Kidney epithelial cell (primary cell): ENCODE measurements around the gene AFG1L. TPM values are rescaled to one million over a fixed set of nuclear protein-coding genes. Genes with fewer than 3 reads are reported as not detected.
A peak's percentile ranks its signal among the peaks of the same experiment; 100 is the strongest.
"Not testable (repeated sequence)": the region's sequence is repeated elsewhere in the genome, so short reads cannot be mapped to it uniquely, and the experiment has no call there.

Experiments
- DNase-seq: peaks from one replicate; pipeline ENCODE4 v3.0.0-alpha.2; 2010; ENCODE audit warnings: low read depth
- H3K27me3 ChIP-seq: 2 replicates; pipeline ENCODE4 v1.6.0; 2011; ENCODE audit warnings: low read length; ENCODE audit not compliant: control insufficient read depth, insufficient read depth
- H3K36me3 ChIP-seq: 2 replicates; pipeline ENCODE4 v1.5.1; 2011; ENCODE audit warnings: low read length; ENCODE audit not compliant: control insufficient read depth, insufficient read depth
- H3K4me3 ChIP-seq: 2 replicates; pipeline ENCODE4 v1.5.1; 2011; ENCODE audit warnings: low read depth, mild to moderate bottlenecking, control low read depth, low read length
- total RNA-seq: library from RNA; depleted of rRNA; stranded (reverse); fragments of >200 nt; gene quantifications from 2 replicates; pipeline ENCODE4 v1.2.3, GENCODE V29; 2015
- TF ChIP-seq, protein P1 (sequence below): IDR thresholded peaks from 2 replicates; pipeline ENCODE4 v1.5.1; 2011; ENCODE audit warnings: mild to moderate bottlenecking, moderate library complexity, low read length, control low read depth, inconsistent platforms; ENCODE audit not compliant: insufficient read depth, poor library complexity, severe bottlenecking

Gene AFG1L
- total RNA-seq, 1 donor from 2014 or later, result 3.6 TPM

DNA sequence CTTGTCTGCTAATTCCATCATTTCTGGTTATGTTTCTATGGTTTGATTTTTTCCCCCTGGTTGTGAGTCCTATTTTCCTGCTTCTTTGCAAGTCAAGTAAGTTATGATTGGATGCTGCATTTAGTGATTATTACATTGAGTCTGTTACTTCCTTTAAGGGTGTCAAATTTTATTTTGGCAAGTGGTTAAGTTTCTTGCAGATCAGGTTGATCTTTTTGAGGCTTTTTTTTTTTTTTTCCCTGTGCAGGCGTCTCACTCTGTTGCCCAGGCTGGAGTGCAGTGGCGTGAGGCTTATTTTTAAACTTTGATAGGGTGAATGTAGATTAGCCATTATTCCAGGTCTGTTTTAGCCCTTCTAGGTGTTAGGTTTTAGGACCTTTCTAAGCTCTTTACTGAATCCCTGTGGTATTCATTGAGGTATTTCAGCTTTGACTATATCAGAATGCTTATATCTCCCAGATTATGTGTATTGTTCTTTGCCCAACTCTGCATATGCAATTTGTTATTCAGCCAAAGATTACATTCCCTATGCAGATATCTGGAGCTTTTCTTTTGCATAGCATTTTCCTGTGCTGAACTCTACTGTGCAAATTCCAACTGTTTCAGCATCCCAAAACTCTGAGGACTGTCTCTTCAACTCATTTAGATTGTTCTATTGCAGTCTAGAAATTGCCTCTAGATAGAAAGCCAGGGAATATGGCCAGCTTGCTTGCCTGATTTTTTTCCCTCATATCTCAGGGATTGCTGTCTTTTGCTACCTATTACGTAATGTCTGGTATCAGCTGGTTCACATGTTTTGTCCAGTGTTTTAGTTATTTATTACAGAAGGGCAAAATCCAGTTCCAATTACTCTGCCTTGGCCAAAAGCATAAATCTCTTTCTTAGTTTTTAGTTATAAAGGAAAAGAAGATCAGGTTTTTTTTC lies 113.3 kb downstream of the AFG1L start:
- Histone ChIP-seq H3K4me3 (no peak overlapping the region), H3K27me3 (no peaks in the 10 kb centered on the region), H3K36me3 (no peaks in the 10 kb centered on the region)
- DNase-seq, result no peak
- TF ChIP-seq, protein P1, sequence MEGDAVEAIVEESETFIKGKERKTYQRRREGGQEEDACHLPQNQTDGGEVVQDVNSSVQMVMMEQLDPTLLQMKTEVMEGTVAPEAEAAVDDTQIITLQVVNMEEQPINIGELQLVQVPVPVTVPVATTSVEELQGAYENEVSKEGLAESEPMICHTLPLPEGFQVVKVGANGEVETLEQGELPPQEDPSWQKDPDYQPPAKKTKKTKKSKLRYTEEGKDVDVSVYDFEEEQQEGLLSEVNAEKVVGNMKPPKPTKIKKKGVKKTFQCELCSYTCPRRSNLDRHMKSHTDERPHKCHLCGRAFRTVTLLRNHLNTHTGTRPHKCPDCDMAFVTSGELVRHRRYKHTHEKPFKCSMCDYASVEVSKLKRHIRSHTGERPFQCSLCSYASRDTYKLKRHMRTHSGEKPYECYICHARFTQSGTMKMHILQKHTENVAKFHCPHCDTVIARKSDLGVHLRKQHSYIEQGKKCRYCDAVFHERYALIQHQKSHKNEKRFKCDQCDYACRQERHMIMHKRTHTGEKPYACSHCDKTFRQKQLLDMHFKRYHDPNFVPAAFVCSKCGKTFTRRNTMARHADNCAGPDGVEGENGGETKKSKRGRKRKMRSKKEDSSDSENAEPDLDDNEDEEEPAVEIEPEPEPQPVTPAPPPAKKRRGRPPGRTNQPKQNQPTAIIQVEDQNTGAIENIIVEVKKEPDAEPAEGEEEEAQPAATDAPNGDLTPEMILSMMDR, result no peak

DNA sequence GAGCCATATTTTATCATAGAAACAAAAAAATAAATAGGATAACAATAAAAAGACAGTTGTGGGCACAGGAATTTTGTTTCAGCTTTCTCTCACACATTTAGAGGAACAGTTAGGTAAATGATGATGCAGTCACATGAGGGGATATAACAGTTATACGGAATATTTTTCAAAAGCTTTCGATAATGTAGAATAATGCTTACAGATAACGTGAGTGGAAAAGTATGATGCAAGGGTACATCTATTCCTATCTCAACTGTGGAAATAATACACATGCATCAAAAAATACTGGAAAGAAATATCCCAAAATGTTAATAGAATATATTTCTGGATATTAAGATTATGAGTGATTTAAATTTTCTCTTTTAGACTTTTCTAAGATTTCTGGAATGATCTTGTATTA lies 114.0 kb downstream of the AFG1L start:
- TF ChIP-seq, protein P1, result no peak
- Histone ChIP-seq H3K27me3 (no peaks in the 10 kb centered on the region), H3K4me3 (no peak overlapping the region), H3K36me3 (no peaks in the 10 kb centered on the region)
- no peak for DNase-seq

DNA sequence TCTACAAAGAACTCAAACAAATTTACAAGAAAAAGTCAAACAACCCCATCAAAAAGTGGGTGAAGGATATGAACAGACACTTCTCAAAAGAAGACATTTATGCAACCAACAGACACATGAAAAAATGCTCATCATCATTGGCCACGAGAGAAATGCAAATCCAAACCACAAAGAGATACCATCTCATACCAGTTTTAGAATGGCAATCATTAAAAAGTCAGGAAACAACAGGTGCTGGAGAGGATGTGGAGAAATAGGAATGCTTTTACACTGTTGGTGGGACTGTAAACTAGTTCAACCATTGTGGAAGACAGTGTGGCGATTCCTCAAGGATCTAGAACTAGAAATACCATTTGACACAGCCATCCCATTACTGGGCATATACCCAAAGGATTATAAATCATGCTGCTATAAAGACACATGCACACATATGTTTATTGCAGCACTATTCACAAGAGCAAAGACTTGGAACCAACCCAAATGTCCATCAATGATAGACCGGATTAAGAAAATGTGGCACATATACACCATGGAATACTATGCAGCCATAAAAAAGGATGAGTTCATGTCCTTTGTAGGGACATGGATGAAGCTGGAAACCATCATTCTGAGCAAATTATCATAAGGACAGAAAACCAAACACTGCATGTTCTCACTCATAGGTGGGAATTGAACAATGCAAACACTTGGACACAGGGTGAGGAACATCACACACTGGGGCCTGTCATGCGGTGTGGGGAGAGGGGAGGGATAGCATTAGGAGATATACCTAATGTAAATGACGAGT lies 121.4 kb downstream of the AFG1L start:
- DNase-seq, H3K27me3 ChIP-seq, H3K4me3 ChIP-seq, H3K36me3 ChIP-seq: not testable (repeated sequence)

DNA sequence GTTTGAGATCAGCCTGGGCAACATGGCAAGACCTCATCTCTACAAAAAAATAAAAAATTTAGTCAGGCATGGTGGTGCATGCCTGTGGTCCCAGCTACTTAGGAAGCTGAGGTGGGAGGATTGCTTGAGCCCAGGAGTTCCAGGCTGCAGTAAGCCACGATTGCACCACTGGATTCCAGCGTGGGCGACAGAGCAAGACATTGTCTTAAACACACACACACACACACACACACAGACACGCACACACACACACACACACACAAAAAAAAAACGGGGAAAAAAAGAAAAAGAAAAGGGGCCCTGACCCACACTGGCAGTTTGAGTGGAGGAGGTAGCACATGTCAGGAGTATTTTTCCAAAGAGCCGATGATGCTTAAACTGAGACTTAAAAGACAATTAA lies 122.2 kb downstream of the AFG1L start:
- DNase-seq, result peak; percentile 16
- H3K27me3 ChIP-seq, result no peaks in the 10 kb centered on the region
- TF ChIP-seq, protein P1, result no peak
- no peak overlapping the region for H3K4me3 ChIP-seq
- no peaks in the 10 kb centered on the region for H3K36me3 ChIP-seq

DNA sequence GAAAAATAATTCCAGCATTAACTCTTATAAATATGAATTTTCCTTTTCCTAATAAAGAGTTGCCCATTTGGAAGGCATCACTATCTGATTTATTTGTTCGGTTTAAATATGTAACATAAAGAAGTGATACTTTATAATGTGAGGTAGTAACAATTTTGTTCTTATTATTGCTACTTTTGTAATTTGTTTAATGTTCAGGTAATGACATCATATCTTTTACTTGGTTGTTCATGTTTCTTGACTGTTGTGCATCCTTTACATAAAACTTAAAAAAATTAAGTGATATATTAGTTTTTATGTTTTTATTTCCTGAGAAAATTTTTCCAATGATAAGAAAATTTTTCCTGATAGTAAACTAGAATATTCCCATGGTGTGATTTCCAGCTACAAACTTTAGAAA lies 124.6 kb downstream of the AFG1L start:
- TF ChIP-seq, protein P1, result no peak
- H3K27me3 ChIP-seq, result no peaks in the 10 kb centered on the region
- DNase-seq, result no peak
- no peak overlapping the region for H3K4me3 ChIP-seq
- H3K36me3 ChIP-seq, result no peaks in the 10 kb centered on the region

DNA sequence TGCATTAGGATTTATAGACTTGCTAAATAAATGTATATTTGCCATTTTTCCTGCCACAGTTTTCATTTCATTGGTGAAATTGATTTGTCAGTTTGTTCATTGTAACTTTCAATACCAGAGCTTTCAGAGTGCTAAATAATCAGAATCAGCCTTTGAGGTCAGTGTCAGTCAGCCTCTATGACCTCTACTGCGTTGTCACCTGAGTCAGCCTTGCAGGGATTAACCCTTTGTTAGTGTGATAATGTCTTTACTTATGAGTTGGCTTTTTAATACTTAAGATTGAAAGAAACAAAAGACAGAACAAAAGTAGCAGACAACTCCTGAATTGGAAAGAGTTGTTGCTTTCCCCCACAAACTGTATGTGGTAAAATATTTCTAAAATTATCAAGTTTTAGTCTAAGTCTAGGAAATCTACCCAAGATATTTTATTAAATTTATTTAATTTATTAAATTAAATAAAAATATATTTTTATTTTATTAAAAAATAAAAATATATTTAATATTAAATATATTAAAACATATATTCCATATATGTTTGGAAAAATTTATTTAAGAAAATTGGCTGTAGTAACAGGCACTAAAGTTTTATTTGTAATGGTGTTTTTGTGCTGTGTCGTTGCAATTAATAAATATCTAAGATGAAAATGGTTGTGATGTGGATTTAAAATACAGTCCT lies 125.2 kb downstream of the AFG1L start:
- Histone ChIP-seq H3K27me3 (no peaks in the 10 kb centered on the region), H3K36me3 (no peaks in the 10 kb centered on the region), H3K4me3 (no peak overlapping the region)
- TF ChIP-seq, protein P1, result no peak
- no peak for DNase-seq
